ENCODE measurements around the gene REXO2.

The REXO2 gene

GRCh38 chr11:114439229-114440120, at the start of gene REXO2:
TSS of gene REXO2 (plus strand) at chr11:114439467. CDS start at chr11:114439529, 62 bp downstream.
- TF ChIP-seq, protein P1, sequence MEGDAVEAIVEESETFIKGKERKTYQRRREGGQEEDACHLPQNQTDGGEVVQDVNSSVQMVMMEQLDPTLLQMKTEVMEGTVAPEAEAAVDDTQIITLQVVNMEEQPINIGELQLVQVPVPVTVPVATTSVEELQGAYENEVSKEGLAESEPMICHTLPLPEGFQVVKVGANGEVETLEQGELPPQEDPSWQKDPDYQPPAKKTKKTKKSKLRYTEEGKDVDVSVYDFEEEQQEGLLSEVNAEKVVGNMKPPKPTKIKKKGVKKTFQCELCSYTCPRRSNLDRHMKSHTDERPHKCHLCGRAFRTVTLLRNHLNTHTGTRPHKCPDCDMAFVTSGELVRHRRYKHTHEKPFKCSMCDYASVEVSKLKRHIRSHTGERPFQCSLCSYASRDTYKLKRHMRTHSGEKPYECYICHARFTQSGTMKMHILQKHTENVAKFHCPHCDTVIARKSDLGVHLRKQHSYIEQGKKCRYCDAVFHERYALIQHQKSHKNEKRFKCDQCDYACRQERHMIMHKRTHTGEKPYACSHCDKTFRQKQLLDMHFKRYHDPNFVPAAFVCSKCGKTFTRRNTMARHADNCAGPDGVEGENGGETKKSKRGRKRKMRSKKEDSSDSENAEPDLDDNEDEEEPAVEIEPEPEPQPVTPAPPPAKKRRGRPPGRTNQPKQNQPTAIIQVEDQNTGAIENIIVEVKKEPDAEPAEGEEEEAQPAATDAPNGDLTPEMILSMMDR (IDR thresholded peaks at IDR 0.05; ENCODE audit: insufficient read depth, low read length, poor library complexity, severe bottlenecking) = no peak
- no peaks in the 10 kb centered on the region for H3K36me3 ChIP-seq (ENCODE audit: control insufficient read depth, insufficient read depth, low read length)
- peak; percentile 89 for DNase-seq (ENCODE audit: extremely low read depth, insufficient read length)
- no peaks in the 10 kb centered on the region for H3K27me3 ChIP-seq (replicated peaks; ENCODE audit: control insufficient read depth, insufficient read depth, low read length)
- H3K4me3 ChIP-seq (replicated peaks; ENCODE audit: low read depth, low read length) = peak within 1 kb of the TSS; percentile 92

DNA sequence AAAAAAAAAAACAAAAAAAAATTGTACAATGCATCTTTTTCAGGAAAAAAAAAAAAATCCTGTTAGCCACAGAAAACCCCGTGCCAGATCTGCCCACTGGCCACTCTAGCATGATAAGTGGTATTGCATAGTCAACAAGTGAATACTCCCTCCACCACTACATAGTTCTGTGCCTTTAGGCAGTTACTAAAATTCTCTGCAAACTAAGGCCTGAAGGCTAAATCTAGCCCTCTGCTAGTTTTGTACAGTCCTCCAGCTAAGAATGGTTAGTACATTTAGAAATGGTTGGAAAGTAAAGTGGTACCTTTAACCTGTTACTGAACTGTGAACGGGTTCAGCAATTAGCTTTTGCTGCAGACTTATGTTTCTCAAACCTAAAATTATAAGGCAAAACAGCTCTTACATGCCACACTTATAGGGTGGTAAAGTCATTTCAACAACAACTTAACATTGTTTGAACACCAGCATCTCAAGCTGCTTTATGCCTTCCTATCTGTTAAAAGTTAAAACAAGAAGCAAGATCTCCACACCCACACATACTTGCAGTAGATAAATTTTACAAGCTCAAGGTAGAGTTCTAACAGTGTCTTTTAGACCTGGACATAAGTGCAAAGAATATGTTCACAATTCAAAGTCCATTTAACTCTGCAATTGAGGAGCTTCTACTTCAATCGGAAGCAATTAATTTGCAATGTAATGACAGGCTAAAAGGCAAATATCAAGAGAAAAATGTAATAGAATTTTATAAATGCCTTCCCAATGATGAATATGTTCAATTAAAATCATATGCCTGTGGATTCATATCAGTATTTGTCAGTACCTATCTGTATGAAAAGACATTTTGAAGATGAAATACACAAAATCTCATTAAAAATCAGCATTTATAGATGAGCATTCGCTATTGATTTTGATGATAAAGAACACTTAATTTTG, 46.3 kb upstream of the REXO2 start:
- H3K4me3 ChIP-seq (replicated peaks; ENCODE audit: low read depth, low read length) = no peak overlapping the region
- H3K27me3 ChIP-seq (replicated peaks; ENCODE audit: control insufficient read depth, insufficient read depth, low read length) = no peaks in the 10 kb centered on the region
- TF ChIP-seq, protein P1 (IDR thresholded peaks at IDR 0.05; ENCODE audit: insufficient read depth, low read length, poor library complexity, severe bottlenecking) = no peak
- no peaks in the 10 kb centered on the region for H3K36me3 ChIP-seq (ENCODE audit: control insufficient read depth, insufficient read depth, low read length)
- no peak for DNase-seq (ENCODE audit: extremely low read depth, insufficient read length)

- H3K4me3 ChIP-seq (replicated peaks; ENCODE audit: low read depth, low read length) = no peak overlapping the region
- H3K27me3 ChIP-seq (replicated peaks; ENCODE audit: control insufficient read depth, insufficient read depth, low read length) = no peaks in the 10 kb centered on the region
- H3K36me3 ChIP-seq (ENCODE audit: control insufficient read depth, insufficient read depth, low read length) = no peaks in the 10 kb centered on the region
- TF ChIP-seq, protein P1 (IDR thresholded peaks at IDR 0.05; ENCODE audit: insufficient read depth, low read length, poor library complexity, severe bottlenecking) = peak; percentile 45
- DNase-seq (ENCODE audit: extremely low read depth, insufficient read length) = no peak
Observed at GRCh38 chr11:114395736-114396135, 43.5 kb upstream of the REXO2 start.

- TF ChIP-seq, protein P1 (IDR thresholded peaks at IDR 0.05; ENCODE audit: insufficient read depth, low read length, poor library complexity, severe bottlenecking) = no peak
- no peak for DNase-seq (ENCODE audit: extremely low read depth, insufficient read length)
- Histone ChIP-seq H3K36me3 (ENCODE audit: control insufficient read depth, insufficient read depth, low read length) (no peaks in the 10 kb centered on the region), H3K4me3 (replicated peaks; ENCODE audit: low read depth, low read length) (no peak overlapping the region), H3K27me3 (replicated peaks; ENCODE audit: control insufficient read depth, insufficient read depth, low read length) (no peaks in the 10 kb centered on the region)
Observed at GRCh38 chr11:114396916-114397315, 42.4 kb upstream of the REXO2 start.

GRCh38 chr11:114397349-114397982, 41.8 kb upstream of the REXO2 start:
- Histone ChIP-seq H3K27me3 (replicated peaks; ENCODE audit: control insufficient read depth, insufficient read depth, low read length) (no peaks in the 10 kb centered on the region), H3K4me3 (replicated peaks; ENCODE audit: low read depth, low read length) (no peak overlapping the region), H3K36me3 (ENCODE audit: control insufficient read depth, insufficient read depth, low read length) (no peaks in the 10 kb centered on the region)
- DNase-seq (ENCODE audit: extremely low read depth, insufficient read length) = no peak
- TF ChIP-seq, protein P1 (IDR thresholded peaks at IDR 0.05; ENCODE audit: insufficient read depth, low read length, poor library complexity, severe bottlenecking) = no peak
